ENCODE measurements around the gene MAP4K1. TPM values are rescaled to one million over a fixed set of nuclear protein-coding genes. Genes with fewer than 3 reads are reported as not detected.

The MAP4K1 gene
- total RNA-seq, 4 donors from 2014 or later = 2.3 to 7.1 (median 5.1) TPM

DNA sequence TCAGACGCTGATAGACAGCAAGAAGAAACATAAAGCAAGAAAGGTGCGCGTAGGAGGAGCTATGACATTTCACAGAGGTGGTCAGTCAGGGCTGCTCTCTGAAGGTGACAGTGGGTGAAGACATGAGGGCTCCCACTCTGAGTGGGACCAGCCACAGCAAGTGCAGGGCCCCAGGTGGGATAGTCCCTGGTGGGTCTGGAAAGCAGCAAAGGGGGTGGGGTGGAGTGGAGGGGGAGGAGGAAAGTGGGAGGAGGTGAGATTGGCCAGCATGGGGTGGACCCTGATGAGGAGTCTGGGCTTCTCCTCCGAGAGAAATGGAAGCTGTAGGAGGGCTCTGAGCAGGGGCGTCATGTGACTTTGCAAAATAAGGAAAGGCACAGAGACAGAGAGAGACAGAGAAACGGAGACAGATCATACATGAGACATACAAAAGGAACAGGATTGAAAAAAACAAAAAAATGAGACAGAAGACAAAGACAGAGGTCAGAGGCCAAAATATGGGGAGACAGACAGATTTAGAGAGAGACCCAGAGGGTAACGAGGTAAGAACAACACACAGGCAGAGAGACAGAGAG, 2.7 kb downstream of the MAP4K1 start:
- TF ChIP-seq CTCF (IDR thresholded peaks at IDR 0.05; ENCODE audit: low read depth) = no peak

DNA sequence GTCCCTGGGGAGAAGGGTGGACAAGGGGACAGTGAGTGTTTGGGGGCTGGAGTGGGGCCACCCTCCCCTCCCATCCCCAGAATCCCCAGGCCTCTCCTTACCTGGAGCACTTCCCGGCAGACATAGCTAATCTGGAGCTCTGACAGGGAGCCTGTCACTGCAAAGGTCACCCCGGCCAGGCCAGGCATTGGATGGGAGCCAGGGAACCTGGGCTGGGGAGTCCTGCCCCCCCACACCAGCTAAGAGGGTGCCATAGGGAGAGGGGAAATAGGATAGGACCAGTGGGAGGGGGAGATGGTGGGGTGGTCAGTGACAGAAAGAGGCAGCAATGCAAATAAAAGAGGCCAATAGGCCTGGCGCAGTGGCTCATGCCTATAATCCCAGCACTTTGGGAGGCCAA, 3.5 kb downstream of the MAP4K1 start:
- TF ChIP-seq CTCF (IDR thresholded peaks at IDR 0.05; ENCODE audit: low read depth) = no peak

- TF ChIP-seq CTCF (IDR thresholded peaks at IDR 0.05; ENCODE audit: low read depth) = no peak
Observed at GRCh38 chr19:38606131-38606530, 11.6 kb downstream of the MAP4K1 start.

GRCh38 chr19:38599722-38600121, 18.0 kb downstream of the MAP4K1 start:
- TF ChIP-seq CTCF (IDR thresholded peaks at IDR 0.05; ENCODE audit: low read depth) = no peak

DNA sequence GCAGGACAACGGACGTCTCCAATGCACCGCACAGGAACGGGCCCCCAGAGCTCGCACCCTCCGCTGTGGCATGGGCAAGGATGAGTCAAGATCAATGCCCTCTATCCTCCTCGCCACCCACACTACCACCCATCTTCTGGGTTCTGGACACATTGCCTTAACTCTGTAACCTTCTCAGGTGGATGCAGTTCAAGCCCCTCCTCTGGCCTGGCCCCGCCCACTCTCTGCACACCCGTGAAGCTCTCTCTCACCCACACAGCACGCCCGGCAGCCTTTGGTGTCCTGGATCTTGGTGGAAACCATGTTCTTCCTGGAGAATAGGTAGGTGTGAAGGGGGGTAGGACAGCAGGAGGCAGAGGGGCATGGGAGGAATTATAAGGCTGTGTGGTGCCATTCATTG, 20.7 kb downstream of the MAP4K1 start:
- TF ChIP-seq CTCF (IDR thresholded peaks at IDR 0.05; ENCODE audit: low read depth) = no peak

DNA sequence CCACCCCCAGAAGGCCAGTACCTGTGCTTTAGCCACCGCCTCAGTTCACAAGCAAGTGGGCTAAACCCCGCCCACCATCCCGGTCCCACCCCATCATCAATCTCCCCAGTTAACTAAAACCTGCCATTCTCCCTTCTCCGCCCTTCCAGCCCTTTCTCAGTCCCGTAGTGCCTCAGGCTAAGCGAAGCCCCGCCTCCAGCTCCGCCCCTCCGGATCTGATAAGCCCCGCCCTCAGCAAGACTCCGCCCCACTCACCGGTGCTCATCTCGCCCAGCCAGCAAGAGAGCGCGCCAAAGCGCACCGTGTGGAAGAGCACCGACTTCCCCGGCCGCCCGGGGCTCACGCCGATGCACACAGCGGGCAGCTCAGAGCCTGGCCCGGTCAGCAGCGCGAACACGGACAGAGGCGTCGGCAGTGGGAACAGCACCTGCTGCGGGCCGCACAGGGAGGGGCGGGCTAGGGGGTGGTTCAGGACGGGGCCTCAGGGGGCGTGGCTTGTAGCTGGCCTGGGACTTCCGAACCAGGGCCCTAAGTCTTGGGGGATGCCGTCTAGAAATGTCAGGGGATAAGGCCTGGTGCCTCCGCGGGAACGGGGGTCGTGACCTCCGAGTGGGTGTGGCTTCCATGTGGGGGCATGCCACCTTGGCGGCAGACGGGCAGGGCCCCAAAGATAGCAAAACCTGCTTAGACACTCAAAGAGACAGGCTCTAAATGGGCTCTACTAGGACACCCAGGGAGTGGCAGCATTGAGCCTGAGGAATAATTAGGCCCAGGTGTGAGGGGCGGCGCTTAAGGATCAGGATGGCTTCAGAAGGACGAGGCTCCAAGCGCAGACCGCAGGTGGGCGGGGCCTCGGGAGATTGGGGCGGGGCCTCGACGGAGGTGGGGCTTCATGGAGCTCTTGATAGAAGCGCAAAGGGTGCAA, 21.4 kb downstream of the MAP4K1 start:
- TF ChIP-seq CTCF (IDR thresholded peaks at IDR 0.05; ENCODE audit: low read depth) = no peak

DNA sequence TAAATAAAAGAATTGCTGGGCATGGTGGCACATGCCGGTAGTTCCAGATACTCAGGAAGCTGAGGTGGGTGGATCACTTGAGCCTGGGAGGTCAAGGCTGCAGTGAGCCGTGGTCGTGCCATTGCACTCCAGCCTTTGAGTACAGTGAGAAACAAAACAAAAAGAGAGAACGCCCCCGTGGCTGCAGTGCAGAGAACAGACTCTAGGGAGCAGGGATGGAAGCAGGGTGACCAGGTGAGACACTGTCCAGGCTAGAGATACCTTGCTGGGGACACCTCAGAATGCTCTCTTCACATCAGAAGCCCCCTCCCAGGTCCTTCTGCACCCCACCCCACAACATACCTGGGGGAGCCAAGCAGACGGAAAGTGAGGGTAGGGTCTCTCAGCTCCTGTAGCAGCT, 24.8 kb downstream of the MAP4K1 start:
- no peak for TF ChIP-seq CTCF (IDR thresholded peaks at IDR 0.05; ENCODE audit: low read depth)

Data from subcutaneous adipose tissue (tissue), 4 donors.